ENCODE results near the gene OLFML3.
"Not testable (repeated sequence)": the region's sequence is repeated elsewhere in the genome, so short reads cannot be mapped to it uniquely, and the experiment has no call there.

The OLFML3 gene

DNA sequence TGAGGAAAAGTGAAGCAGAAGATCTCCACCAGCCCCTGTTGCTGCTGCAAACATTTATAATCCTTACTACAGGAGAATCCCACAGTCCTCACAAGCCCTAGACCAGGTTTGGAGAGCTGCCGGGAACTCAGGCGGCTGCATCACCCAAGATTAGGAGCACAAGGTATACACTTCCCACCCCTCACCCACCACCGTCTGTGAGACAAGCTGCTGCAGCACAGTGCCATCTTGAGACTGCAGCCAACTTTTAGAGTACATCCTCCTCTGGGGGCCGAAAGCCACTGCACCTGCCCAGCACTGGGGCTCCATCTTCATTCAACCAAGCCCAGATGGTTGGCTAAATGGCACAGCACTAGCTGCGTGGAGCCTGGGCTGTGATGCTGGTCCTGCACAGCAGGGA lies 13.8 kb downstream of the OLFML3 start:
- no peak for DNase-seq

- no peak for DNase-seq
These were observed 14.5 kb downstream of the OLFML3 start for GRCh38 chr1:113993766-113994165.

DNA sequence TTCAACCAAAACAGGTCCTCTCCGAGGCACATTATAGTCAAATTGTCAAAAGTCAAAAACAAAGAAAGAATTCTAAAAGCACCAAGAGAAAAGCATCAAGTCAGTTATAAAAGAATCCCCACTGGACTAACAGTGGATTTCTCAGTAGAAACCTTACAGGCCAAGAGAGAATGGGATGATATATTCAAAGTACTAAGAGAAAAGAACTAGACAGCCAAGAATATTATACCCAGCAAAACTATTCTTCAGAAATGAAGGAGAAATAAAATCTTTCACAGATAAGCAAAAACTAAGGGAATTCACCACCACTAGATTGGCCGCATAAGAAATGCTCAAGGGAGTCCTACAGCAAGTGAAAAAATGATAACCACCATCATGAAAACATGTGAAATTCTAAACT lies 16.1 kb downstream of the OLFML3 start:
- DNase-seq, result no peak

- no peak for DNase-seq
These were observed 19.1 kb downstream of the OLFML3 start for GRCh38 chr1:113998361-113998760.

GRCh38 chr1:113999233-113999632 lies 20.0 kb downstream of the OLFML3 start:
- DNase-seq, result no peak

GRCh38 chr1:113999799-114000198 lies 20.5 kb downstream of the OLFML3 start:
- DNase-seq, result no peak

DNA sequence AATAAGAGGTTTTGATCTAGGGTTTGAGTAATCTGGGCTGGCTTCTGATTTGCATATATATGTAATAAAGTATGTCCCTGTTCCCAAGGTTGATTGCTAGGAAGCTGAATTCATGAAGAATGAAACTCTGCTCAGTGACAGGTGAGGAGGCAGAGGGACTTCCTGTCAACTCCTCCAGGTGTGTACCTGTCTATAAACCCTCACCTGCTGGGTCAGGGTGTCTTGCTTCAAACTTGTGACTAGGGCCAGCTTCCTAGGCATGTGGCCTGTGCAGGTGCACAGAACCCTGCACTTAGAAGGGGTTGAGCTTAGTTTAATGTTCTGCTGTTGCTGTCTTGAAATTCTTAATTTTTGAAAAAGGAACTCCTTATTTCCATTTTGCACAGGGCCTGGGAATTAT lies 21.1 kb downstream of the OLFML3 start:
- no peak for DNase-seq

GRCh38 chr1:114002492-114003239 lies 23.4 kb downstream of the OLFML3 start:
- DNase-seq, result no peak

DNA sequence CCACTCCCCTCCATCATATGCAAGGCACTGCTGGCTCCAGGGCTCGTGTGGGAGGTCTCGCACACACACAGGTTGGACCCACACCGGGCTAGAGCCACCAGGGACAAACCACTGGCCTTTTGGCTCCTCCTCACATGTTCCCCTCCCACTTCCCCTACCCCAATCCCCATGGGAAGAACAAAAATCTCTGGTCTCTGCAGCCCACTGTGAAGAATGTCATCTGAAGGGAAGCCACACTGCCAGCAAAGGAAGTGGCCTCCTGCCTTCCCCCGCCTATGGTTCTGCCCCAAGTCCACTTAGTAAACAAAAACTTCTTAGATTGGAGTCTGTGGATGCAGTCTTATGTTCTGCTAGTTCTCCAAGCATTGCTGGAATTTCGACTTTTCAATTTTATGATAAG lies 24.2 kb downstream of the OLFML3 start:
- DNase-seq, result no peak

DNA sequence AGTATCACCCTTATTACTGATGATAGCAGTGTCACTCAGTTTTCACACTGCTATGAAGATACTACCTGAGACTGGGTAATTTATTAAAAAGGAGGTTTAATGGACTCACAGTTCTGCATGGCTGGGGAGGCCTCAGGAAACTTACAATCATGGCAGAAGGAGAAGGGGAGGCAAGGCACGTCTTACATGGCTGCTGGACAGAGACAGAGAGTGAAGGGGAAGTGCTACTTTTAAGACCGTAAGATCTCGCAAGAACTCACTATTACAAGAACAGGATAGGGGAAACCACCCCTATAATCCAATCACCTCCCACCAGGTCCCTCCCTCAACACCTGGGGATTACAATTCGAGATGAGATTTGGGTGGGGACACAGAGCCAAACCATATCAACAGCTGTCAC lies 27.6 kb downstream of the OLFML3 start:
- not testable (repeated sequence) for DNase-seq

DNA sequence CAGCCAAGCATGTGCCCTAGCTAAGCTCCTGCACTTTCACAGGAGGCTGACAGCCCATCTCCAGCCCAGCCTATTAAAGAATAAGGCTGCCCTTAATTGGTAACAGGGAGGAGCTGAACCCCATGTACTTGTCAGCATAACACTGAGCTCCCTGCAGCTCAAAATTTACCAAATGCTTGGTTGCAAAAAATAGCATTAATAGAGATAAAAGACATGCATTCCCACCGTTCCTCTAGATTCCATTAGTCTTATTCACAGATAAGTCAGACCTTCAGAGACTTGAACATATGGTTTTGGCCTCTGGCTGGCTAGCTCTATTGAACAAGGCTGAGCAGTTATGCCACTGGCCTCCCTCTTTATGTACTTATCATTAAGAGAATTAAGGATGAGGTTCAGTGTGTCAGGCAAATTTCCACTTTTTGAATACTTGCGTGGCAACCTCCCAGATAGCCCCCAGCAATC lies 29.2 kb downstream of the OLFML3 start:
- DNase-seq, result no peak

- no peak for DNase-seq
These were observed 29.7 kb downstream of the OLFML3 start for GRCh38 chr1:114008993-114009392.

DNA sequence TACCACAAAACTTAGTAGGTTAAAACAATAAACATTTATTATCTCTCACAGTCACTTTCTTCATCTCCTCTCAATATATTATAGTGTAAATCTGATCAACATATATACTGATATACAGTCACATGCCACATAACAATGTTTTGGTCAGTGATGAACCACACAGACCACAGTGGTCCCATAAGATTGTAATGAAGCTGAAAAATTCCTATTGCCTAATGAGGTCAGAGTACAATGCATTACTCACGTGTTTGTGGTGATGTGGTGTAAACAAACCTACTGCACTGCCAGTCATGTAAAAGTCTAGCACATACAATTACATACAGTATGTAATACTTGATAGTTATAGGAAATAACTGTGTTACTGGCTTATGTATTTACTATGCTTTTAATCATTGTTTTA lies 30.1 kb downstream of the OLFML3 start:
- no peak for DNase-seq

DNA sequence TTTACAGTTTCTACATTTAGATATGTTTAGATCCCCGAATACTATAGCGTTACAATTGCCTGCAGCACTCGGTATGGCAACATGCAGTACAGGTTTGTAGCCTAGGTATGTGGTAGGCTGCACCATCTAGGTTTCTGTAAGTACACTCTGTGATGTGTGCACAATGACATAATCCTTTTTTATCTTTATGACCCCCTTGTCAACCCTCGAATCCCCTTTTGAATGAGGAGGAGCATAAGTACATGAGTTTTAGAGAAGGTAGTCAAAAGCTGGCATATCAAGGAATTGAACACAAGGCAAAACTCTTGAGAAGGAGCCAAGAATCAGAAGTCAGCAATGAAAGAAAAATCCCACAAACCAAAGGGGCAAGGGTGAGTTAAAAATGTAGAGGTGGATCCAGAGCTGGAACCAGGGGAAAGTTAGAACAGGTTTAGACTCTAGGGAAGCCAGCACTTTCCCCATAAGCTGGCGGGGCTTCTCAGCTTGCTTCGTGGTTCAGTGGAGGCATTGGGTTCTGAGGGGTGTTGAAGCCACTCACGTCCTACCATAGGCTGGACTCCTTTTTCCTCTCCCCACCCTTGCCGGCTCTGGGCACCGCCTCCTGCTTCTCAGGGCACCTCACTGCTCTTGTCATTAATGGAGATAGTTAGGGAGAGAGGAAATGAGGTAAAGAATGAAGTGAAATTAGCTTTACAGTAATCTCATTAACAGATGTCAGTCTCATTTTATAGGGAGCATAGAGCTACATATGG lies 31.3 kb downstream of the OLFML3 start:
- no peak for DNase-seq

GRCh38 chr1:114011796-114012195 lies 32.5 kb downstream of the OLFML3 start:
- no peak for DNase-seq

DNA sequence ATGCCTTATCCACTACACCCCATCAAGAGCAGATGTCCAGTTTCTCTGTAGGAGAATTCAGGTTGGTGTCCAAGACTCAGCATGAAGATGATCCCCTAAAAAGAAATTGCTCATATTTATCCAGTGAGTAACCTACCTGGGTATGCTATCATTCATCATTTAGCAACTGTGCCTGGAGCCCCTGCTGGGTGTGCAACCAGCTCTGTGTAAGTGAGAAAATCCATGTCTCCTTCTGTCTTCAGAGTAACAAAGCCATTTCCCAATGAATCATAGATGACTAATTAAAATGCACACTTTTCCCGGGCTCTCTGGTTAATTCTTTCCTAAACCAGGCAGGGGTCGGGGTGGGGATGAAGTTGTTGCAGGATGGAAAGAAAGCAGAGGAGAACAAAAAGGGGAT lies 35.8 kb downstream of the OLFML3 start:
- DNase-seq, result no peak

GRCh38 chr1:114019724-114020123 lies 40.5 kb downstream of the OLFML3 start:
- DNase-seq, result not testable (repeated sequence)

- DNase-seq, result no peak
These were observed 42.4 kb downstream of the OLFML3 start for GRCh38 chr1:114021665-114022099.

GRCh38 chr1:114022877-114023276 lies 43.6 kb downstream of the OLFML3 start:
- DNase-seq, result no peak

DNA sequence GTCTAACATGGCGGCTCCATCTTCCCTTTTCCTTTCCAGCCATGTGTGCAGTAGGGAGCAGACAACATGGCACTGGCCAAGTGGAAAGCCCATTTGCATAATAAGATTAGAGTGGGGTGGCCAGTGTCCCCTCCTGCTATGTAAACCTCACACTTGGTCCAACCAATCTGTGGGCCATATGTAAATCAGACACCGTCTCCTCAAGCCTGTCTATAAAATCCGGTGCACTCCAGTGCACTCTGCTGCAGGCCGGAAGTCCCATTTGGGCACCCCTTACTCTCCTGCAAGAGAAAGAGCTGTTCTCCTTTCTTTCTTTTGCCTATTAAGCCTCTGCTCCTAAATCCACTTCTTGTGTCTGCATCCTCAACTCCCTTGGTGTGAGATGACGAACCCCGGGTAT lies 44.1 kb downstream of the OLFML3 start:
- DNase-seq, result no peak

GRCh38 chr1:114024049-114024448 lies 44.8 kb downstream of the OLFML3 start:
- DNase-seq, result no peak

DNA sequence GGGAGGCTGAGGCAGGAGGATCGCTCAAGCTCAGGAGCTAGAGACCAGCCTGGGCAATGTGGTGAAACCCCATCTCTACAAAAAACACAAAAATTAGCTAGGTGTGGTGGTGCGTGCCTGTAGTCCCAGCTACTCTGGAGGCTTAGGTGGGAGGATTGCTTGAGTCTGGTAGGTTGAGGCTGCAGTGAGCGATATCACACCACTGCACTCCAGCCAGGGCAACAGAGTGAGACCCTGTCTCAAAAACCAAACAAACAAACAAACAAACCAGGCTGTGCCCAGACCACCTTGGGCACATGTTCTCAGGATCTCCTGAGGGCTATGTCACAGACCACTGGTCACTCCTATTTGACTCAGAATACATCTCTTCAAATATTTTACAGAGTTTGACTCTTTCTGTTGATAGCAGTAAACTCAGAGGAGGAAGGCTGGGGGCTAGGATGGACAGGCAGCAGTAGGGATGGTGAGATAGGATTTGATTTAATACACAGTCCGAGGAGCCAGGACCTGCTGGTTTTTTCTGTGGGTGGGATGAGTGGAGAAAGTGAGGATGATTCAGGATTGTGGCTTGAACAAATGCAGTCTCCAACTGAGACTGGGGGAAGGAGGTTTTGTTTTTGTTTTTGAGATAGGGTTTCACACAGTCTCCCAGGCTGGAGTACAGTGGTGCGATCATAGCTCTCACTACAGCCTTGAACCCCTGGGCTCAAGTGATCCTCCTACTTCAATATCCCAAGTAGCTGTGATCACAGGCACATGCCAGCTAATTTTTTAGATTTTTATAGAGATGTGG lies 46.5 kb downstream of the OLFML3 start:
- DNase-seq, result no peak

GRCh38 chr1:114026797-114027196 lies 47.5 kb downstream of the OLFML3 start:
- no peak for DNase-seq

Data from CD4-positive, alpha-beta T cell treated with Interleukin-10 for 1 hour (primary cell).